ENCODE measurements around the gene DBN1.

DNA sequence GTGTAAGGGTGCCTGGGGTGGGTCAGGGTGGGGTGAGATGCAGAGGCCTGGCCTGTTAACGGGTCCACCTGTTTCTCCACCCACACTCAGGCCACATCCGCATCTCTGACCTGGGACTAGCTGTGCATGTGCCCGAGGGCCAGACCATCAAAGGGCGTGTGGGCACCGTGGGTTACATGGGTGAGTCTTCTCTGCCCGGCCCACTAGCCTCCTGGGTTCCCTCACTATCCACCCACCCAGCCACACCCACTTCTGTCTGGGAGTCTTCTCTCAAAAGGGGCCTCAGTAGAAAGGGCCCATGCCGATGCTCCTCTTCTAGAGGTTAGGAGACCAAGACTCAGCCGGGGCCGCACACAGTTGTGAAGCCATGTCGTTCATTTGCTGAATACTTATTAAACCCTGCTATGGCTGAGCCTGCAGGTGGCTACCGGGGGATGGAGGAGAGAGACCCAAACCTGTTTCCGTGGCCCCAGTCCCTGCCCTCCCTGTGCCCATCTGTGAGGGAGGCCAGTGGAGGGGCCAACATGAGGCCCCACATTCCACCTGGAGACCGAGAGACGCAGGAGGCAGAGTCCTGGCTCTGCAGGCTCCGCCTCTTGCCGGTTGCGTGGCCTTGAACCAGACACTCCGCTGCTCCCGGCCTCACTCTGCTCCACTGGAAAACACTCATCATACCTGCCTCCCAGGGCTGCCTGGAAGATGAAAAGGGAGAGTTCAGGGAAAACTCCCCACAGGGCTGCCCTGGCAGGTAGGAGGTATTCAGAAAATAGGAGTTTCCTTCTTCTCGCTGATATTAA lies 38.3 kb downstream of the DBN1 start:
- TF ChIP-seq ATF3 (IDR thresholded peaks at IDR 0.05) = no peak
- TF ChIP-seq ATF3 (CRISPR knock-in tag; conservative IDR thresholded peaks at IDR 0.05) = no peak
- no peak for TF ChIP-seq MXI1 (IDR thresholded peaks at IDR 0.05; ENCODE audit: low read depth, low read length)
- no peak for TF ChIP-seq ZNF324 (CRISPR knock-in tag; IDR thresholded peaks at IDR 0.05)
- TF ChIP-seq FOSL1 (tag; conservative IDR thresholded peaks at IDR 0.05) = no peak
- no peak for TF ChIP-seq BRCA1 (IDR thresholded peaks at IDR 0.05)
- TF ChIP-seq BRCA1 (CRISPR knock-in tag; IDR thresholded peaks at IDR 0.05) = no peak
- TF ChIP-seq ELK1 (CRISPR knock-in tag; IDR thresholded peaks at IDR 0.05) = no peak
- no peak for TF ChIP-seq TARDBP (IDR thresholded peaks at IDR 0.05)
- no peak for TF ChIP-seq CTCF (IDR thresholded peaks at IDR 0.05 in 2 of 3, conservative IDR thresholded peaks at IDR 0.05 in 1 of 3; ENCODE audit: insufficient read depth in 2 of 3, low read depth in 1 of 3, low read length in 3 of 3)
- TF ChIP-seq, protein P1, sequence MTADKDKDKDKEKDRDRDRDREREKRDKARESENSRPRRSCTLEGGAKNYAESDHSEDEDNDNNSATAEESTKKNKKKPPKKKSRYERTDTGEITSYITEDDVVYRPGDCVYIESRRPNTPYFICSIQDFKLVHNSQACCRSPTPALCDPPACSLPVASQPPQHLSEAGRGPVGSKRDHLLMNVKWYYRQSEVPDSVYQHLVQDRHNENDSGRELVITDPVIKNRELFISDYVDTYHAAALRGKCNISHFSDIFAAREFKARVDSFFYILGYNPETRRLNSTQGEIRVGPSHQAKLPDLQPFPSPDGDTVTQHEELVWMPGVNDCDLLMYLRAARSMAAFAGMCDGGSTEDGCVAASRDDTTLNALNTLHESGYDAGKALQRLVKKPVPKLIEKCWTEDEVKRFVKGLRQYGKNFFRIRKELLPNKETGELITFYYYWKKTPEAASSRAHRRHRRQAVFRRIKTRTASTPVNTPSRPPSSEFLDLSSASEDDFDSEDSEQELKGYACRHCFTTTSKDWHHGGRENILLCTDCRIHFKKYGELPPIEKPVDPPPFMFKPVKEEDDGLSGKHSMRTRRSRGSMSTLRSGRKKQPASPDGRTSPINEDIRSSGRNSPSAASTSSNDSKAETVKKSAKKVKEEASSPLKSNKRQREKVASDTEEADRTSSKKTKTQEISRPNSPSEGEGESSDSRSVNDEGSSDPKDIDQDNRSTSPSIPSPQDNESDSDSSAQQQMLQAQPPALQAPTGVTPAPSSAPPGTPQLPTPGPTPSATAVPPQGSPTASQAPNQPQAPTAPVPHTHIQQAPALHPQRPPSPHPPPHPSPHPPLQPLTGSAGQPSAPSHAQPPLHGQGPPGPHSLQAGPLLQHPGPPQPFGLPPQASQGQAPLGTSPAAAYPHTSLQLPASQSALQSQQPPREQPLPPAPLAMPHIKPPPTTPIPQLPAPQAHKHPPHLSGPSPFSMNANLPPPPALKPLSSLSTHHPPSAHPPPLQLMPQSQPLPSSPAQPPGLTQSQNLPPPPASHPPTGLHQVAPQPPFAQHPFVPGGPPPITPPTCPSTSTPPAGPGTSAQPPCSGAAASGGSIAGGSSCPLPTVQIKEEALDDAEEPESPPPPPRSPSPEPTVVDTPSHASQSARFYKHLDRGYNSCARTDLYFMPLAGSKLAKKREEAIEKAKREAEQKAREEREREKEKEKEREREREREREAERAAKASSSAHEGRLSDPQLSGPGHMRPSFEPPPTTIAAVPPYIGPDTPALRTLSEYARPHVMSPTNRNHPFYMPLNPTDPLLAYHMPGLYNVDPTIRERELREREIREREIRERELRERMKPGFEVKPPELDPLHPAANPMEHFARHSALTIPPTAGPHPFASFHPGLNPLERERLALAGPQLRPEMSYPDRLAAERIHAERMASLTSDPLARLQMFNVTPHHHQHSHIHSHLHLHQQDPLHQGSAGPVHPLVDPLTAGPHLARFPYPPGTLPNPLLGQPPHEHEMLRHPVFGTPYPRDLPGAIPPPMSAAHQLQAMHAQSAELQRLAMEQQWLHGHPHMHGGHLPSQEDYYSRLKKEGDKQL (CRISPR knock-in tag; IDR thresholded peaks at IDR 0.05; ENCODE audit: borderline replicate concordance) = no peak
- no peak for TF ChIP-seq FOXK1 (CRISPR knock-in tag; IDR thresholded peaks at IDR 0.05; ENCODE audit: borderline replicate concordance)
- no peak for TF ChIP-seq POLR2AphosphoS5 (IDR thresholded peaks at IDR 0.05; ENCODE audit: control insufficient read depth, insufficient read depth, low read depth, low read length)

Data from K562 (cell line).